A673 (cell line): ENCODE data around the gene COL5A1.

Source experiments
- EZH2 ChIP-seq: fragments of 200-600 bp; sonication (generic); IDR thresholded peaks from 2 replicates; pipeline ENCODE4 v1.6.1; 2017; ENCODE audit warnings: borderline replicate concordance, low read depth, mild to moderate bottlenecking, mixed read lengths, antibody characterized with exemption, low read length; ENCODE audit not compliant: poor library complexity, severe bottlenecking
- TF ChIP-seq, protein P1 (sequence below): fragments of 300-800, 200-600 bp; sonication (generic); conservative IDR thresholded peaks from 2 replicates; pipeline ENCODE4 v1.5.1; 2017; ENCODE audit warnings: low read depth, mild to moderate bottlenecking, antibody characterized with exemption, low read length, moderate library complexity, mixed read lengths

GRCh38 chr9:134892221-134892620 is 250.6 kb downstream of the COL5A1 start:
- TF ChIP-seq, protein P1, sequence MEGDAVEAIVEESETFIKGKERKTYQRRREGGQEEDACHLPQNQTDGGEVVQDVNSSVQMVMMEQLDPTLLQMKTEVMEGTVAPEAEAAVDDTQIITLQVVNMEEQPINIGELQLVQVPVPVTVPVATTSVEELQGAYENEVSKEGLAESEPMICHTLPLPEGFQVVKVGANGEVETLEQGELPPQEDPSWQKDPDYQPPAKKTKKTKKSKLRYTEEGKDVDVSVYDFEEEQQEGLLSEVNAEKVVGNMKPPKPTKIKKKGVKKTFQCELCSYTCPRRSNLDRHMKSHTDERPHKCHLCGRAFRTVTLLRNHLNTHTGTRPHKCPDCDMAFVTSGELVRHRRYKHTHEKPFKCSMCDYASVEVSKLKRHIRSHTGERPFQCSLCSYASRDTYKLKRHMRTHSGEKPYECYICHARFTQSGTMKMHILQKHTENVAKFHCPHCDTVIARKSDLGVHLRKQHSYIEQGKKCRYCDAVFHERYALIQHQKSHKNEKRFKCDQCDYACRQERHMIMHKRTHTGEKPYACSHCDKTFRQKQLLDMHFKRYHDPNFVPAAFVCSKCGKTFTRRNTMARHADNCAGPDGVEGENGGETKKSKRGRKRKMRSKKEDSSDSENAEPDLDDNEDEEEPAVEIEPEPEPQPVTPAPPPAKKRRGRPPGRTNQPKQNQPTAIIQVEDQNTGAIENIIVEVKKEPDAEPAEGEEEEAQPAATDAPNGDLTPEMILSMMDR, result no peak
- TF ChIP-seq EZH2, result no peak
